GM18520 (cell line): ENCODE measurements around the gene LRRC42.
"Not testable (repeated sequence)": the region's sequence is repeated elsewhere in the genome, so short reads cannot be mapped to it uniquely, and the experiment has no call there.

ENCODE experiments used
- ATAC-seq: cut with Tn5 transposase; IDR thresholded peaks from one replicate; pipeline ENCODE4 v1.9.1; 2021; ENCODE audit not compliant: unreplicated experiment

Gene LRRC42

GRCh38 chr1:53967409-53968124 lies 21.4 kb downstream of the LRRC42 start:
- no peak for ATAC-seq

- no peak for ATAC-seq
Observed at GRCh38 chr1:53968125-53968513, 22.0 kb downstream of the LRRC42 start.

GRCh38 chr1:53969323-53969722 lies 23.2 kb downstream of the LRRC42 start:
- not testable (repeated sequence) for ATAC-seq

GRCh38 chr1:53971718-53972117 lies 25.6 kb downstream of the LRRC42 start:
- ATAC-seq, result no peak

- ATAC-seq, result no peak
Observed at GRCh38 chr1:53975861-53976260, 29.7 kb downstream of the LRRC42 start.

- ATAC-seq, result no peak
Observed at GRCh38 chr1:53979712-53980450, 33.7 kb downstream of the LRRC42 start.

- ATAC-seq, result no peak
Observed at GRCh38 chr1:53981220-53981619, 35.1 kb downstream of the LRRC42 start.

- no peak for ATAC-seq
Observed at GRCh38 chr1:53982034-53982762, 36.0 kb downstream of the LRRC42 start.

GRCh38 chr1:53982763-53983104 lies 36.6 kb downstream of the LRRC42 start:
- ATAC-seq, result no peak

GRCh38 chr1:53984726-53985125 lies 38.6 kb downstream of the LRRC42 start:
- no peak for ATAC-seq

GRCh38 chr1:53986458-53986857 lies 40.3 kb downstream of the LRRC42 start:
- ATAC-seq, result no peak

GRCh38 chr1:53987880-53988279 lies 41.7 kb downstream of the LRRC42 start:
- no peak for ATAC-seq

GRCh38 chr1:53992085-53992874 lies 46.1 kb downstream of the LRRC42 start:
- no peak for ATAC-seq

- ATAC-seq, result not testable (repeated sequence)
Observed at GRCh38 chr1:53994516-53994915, 48.4 kb downstream of the LRRC42 start.

GRCh38 chr1:53995683-53996082 lies 49.5 kb downstream of the LRRC42 start:
- no peak for ATAC-seq

GRCh38 chr1:53998223-53998622 lies 52.1 kb downstream of the LRRC42 start:
- ATAC-seq, result no peak

- no peak for ATAC-seq
Observed at GRCh38 chr1:53999920-54000319, 53.8 kb downstream of the LRRC42 start.

GRCh38 chr1:54001591-54001990 lies 55.4 kb downstream of the LRRC42 start:
- no peak for ATAC-seq

- no peak for ATAC-seq
Observed at GRCh38 chr1:54002544-54003248, 56.5 kb downstream of the LRRC42 start.

- ATAC-seq, result no peak
Observed at GRCh38 chr1:54003249-54003646, 57.1 kb downstream of the LRRC42 start.
